IPS-18a (cell line): ENCODE results near the gene TFF3.

Experiments used
- H3K27ac ChIP-seq: one replicate; pipeline ENCODE4 v1.5.1; 2013; ENCODE audit warnings: low read length
- H3K27me3 ChIP-seq: one replicate; pipeline ENCODE4 v1.6.1; 2013; ENCODE audit warnings: mild to moderate bottlenecking, low read length; ENCODE audit not compliant: control insufficient read depth, insufficient read depth
- H3K36me3 ChIP-seq: one replicate; pipeline ENCODE4 v1.6.1; 2013; ENCODE audit warnings: low read depth, low read length; ENCODE audit not compliant: control insufficient read depth
- H3K4me1 ChIP-seq: one replicate; pipeline ENCODE4 v1.6.1; 2013; ENCODE audit warnings: low read depth, low read length; ENCODE audit not compliant: control insufficient read depth
- H3K4me3 ChIP-seq: one replicate; pipeline ENCODE4 v1.5.1; 2013; ENCODE audit warnings: low read length
- H3K9ac ChIP-seq: one replicate; pipeline ENCODE4 v1.6.1; 2013; ENCODE audit warnings: mild to moderate bottlenecking, low read length, moderate library complexity
- H3K9me3 ChIP-seq: one replicate; pipeline ENCODE4 v1.6.1; 2013; ENCODE audit warnings: low read depth, low read length; ENCODE audit not compliant: control insufficient read depth

Gene TFF3

DNA sequence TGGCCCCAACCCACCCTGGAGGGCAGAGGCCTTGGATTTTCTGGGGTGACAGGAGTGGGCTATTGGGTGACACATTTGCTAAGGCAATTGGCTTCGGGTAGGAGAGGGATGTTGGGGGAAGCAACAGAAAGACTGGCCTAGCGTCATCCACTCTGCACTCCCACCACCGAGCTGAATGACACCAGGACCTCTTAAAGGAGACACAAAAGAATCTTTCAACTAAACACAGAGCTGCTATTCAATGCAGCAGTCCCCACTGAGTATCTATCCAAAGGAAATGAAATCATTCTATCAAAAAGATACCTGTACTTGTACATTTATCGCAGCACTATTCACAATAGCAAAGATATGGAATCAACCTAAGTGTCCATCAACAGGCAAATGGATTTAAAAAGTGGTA is 29.4 kb upstream of the TFF3 start:
- no peaks in the 10 kb centered on the region for H3K27me3 ChIP-seq
- no peak overlapping the region for H3K9ac ChIP-seq
- H3K36me3 ChIP-seq = no peaks in the 10 kb centered on the region
- no peaks in the 10 kb centered on the region for H3K9me3 ChIP-seq
- peaks cover 4% of the 10 kb centered on the region for H3K4me1 ChIP-seq
- no peak overlapping the region for H3K4me3 ChIP-seq
- no peak overlapping the region for H3K27ac ChIP-seq

DNA sequence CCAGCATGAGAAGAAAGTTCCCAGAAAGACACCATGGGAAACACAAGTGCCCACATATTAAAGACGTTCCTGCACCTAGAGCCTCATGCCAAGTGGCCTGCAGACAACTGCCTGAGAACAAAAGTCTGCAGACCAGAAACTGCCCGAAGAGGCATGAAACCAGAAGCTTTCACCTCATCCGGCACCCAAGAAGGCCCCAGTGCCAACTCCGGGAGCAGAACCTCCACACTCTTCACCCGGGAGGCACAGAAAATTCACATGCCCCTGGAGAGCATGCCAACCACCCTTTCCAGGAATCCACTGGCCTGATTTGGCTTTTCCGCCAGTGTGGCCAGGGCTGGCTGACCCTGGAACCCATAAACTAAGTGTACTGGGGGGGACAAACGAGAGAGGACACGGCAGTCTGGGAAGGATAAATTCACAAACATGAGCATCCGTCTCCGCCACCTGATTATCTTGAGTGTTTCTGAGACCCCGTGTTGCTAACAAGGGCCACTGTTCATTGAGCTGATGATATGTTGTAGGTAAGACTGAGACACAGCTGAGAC is 28.8 kb upstream of the TFF3 start:
- H3K9me3 ChIP-seq = no peaks in the 10 kb centered on the region
- no peak overlapping the region for H3K4me3 ChIP-seq
- no peaks in the 10 kb centered on the region for H3K36me3 ChIP-seq
- no peak overlapping the region for H3K27ac ChIP-seq
- no peaks in the 10 kb centered on the region for H3K27me3 ChIP-seq
- peaks cover 4% of the 10 kb centered on the region for H3K4me1 ChIP-seq
- no peak overlapping the region for H3K9ac ChIP-seq

- Histone ChIP-seq H3K27ac (no peak overlapping the region), H3K4me3 (no peak overlapping the region), H3K9me3 (no peaks in the 10 kb centered on the region), H3K36me3 (no peaks in the 10 kb centered on the region), H3K4me1 (peaks cover 4% of the 10 kb centered on the region), H3K9ac (no peak overlapping the region), H3K27me3 (no peaks in the 10 kb centered on the region)
Measured at GRCh38 chr21:42343556-42343955, 28.3 kb upstream of the TFF3 start.

DNA sequence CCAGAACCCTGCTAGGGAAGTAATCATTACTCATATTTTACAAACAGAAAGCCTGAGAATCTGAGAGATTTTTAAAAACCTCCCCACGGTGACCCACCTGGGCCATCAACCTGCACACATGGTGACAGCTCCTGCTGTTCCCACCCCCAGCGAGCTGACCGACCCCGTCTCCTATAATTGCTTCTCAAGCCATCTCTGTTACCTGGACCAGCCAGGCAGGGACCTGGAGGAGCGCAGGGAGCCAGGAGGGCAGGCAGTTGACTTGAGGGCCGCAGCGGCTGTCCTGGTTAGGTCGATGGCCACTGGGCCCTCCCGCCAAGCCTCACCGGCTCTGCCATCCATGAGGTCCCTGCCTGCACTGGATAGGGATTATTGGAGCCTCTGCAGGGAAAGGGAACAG is 27.9 kb upstream of the TFF3 start:
- Histone ChIP-seq H3K27ac (no peak overlapping the region), H3K4me1 (peaks cover 8% of the 10 kb centered on the region), H3K4me3 (no peak overlapping the region), H3K9ac (no peak overlapping the region), H3K36me3 (no peaks in the 10 kb centered on the region), H3K9me3 (no peaks in the 10 kb centered on the region), H3K27me3 (no peaks in the 10 kb centered on the region)

DNA sequence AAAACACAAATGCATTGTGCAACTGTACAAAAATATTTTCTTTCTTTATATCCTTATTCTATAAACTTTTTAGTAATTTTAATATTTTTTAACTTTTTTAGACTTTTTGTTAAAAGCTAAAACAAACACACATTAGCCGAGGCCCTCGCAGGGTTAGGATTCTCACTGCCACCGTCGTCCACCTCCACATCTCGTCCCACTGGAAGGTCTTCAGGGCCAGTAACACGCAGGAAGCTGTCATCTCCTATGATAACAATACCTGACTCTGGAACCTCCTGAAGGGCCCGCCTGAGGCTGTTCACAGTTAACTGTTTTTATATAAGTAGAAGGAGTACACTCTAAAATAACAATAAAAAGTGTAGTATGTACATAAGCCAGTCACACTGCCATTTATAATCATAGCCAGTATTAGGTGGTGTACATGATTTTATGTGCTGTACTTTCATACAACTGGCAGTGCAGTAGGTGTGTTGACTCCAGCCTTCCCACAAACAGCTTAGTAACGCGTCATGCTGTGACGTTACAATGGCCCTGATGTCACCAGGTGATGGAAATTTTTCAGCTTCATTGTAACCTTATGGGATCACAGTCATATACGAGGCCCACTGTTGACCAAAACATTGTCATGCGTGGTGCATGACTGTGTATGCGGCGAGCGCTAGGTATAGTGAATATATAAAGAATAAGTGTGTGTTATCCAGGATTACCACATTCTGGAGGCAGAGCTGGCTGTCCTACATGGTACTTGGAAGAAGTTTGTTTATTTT is 26.8 kb upstream of the TFF3 start:
- Histone ChIP-seq H3K4me3 (no peak overlapping the region), H3K27me3 (no peaks in the 10 kb centered on the region), H3K4me1 (peaks cover 10% of the 10 kb centered on the region), H3K36me3 (no peaks in the 10 kb centered on the region), H3K9ac (no peak overlapping the region), H3K9me3 (no peaks in the 10 kb centered on the region), H3K27ac (no peak overlapping the region)

DNA sequence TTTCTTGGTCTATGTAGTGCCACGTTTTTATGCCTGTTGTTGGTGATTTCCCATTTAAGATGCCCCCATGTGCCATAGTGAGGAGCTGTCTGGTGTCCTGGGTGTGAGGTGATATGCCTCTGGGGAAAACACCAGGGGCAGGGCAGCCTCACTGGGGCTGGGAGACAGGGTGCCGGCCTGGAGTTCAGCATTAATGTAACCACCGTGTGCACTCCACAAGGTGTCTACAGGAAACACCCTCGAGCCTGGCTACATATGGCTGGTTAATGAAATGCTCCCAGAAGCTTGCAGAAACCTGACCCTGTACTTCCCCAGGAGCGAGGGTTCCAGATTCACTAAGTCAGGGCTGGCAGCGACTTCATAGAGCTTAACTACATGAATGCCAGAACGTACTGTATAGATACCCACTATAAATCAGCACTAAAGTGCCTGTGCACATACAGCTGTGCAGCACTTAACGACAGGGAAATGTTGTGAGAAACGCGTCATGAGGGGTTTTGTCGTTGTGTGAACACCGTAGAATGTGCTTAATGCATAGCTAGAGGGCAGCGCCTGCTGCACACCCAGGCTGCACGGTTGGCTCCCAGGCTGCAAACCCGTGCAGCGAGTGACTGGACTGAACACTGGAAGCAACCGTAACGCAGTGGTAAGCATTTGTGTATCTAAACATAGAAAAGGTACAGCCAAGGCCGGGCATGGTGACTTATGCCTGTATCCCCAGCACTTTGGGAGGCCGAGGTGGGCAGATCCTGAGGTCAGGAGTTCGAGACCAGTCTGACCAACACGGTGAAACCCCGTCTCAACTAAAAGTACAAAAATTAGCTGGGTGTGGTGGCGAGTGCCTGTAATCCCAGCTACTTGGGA is 25.2 kb upstream of the TFF3 start:
- no peaks in the 10 kb centered on the region for H3K27me3 ChIP-seq
- H3K27ac ChIP-seq = no peak overlapping the region
- H3K4me1 ChIP-seq = peaks cover 24% of the 10 kb centered on the region
- H3K4me3 ChIP-seq = no peak overlapping the region
- H3K36me3 ChIP-seq = no peaks in the 10 kb centered on the region
- no peaks in the 10 kb centered on the region for H3K9me3 ChIP-seq
- no peak overlapping the region for H3K9ac ChIP-seq

GRCh38 chr21:42338729-42339715 is 23.8 kb upstream of the TFF3 start:
- no peaks in the 10 kb centered on the region for H3K9me3 ChIP-seq
- no peak overlapping the region for H3K9ac ChIP-seq
- H3K27me3 ChIP-seq = no peaks in the 10 kb centered on the region
- H3K27ac ChIP-seq = no peak overlapping the region
- H3K4me1 ChIP-seq = peaks cover 25% of the 10 kb centered on the region
- H3K4me3 ChIP-seq = no peak overlapping the region
- H3K36me3 ChIP-seq = no peaks in the 10 kb centered on the region

DNA sequence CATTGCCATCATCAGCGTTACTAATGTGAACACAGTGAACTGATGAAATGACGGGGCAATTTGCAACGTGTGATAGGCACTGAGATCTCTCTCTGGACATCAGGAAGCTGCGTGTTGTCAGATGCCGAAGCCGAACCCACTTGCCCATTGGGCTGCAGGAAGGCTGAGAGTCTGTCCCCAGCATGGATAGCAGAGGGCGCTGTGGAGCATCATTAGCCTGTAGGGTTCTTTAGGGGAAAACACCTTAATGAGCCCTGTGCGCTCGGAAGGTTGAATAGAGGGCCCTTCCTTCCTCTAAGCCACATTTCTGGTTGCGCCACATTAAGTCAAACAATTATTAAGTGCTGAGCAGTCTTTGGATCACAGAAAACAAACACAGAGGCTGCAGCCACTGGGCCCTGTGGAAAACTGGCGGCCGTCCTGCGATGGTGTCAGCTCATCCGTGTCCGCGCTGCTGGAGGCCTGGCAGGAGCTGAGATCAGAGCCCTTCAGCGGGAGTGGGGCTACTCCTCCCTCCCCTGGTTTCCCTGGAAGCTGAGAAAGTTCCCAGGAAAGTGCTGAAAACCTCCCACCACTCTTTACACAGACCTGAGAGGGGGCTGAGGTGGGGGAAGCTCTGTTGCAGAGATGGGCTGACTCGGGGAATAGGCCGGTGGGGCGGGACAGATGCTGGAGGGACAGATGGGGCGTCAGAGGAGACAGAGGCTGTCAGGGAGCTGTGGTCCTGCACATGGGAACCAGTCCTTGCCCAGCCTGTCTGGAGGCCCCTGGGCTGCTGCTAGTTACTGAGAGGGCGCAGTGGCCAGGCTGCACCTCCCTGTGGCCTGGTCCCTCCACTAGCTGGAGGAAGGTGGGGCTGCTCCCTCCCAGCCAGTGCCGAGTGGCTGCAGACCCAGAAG is 22.9 kb upstream of the TFF3 start:
- no peak overlapping the region for H3K4me3 ChIP-seq
- H3K27me3 ChIP-seq = no peaks in the 10 kb centered on the region
- H3K27ac ChIP-seq = no peak overlapping the region
- H3K4me1 ChIP-seq = peaks cover 25% of the 10 kb centered on the region
- no peak overlapping the region for H3K9ac ChIP-seq
- no peaks in the 10 kb centered on the region for H3K9me3 ChIP-seq
- H3K36me3 ChIP-seq = no peaks in the 10 kb centered on the region

DNA sequence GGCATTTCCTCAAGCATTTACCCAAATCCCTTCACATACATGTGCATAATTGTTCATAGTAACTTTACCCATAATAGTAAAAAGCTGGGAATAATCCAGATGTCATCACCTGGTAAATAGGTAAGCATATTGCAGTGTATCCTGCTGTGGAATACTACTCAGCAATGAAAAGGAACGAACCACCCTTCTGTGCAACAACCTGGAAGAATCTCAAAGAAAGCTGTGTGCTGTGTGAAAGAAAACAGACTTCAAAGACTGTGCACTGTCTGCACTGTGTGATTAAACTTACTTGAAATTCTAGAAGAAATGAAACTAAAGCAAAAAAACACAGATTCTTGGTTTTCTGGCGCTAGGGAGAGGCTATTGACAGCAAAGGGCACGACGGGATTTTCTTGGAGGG is 22.1 kb upstream of the TFF3 start:
- Histone ChIP-seq H3K36me3 (no peaks in the 10 kb centered on the region), H3K27me3 (no peaks in the 10 kb centered on the region), H3K9ac (no peak overlapping the region), H3K4me3 (no peak overlapping the region), H3K27ac (no peak overlapping the region), H3K9me3 (no peaks in the 10 kb centered on the region), H3K4me1 (peaks cover 25% of the 10 kb centered on the region)

- Histone ChIP-seq H3K4me1 (peaks cover 21% of the 10 kb centered on the region), H3K9me3 (no peaks in the 10 kb centered on the region), H3K9ac (peak overlapping the region; percentile 26), H3K27me3 (no peaks in the 10 kb centered on the region), H3K36me3 (no peaks in the 10 kb centered on the region), H3K27ac (peak overlapping the region; percentile 44), H3K4me3 (peak overlapping the region; percentile 45)
Measured at GRCh38 chr21:42336054-42336453, 20.8 kb upstream of the TFF3 start.
